K562 (cell line): ENCODE data around the gene AIFM1. TPM values are rescaled to one million over a fixed set of nuclear protein-coding genes. Genes with fewer than 3 reads are reported as not detected.
A peak's percentile ranks its signal among the peaks of the same experiment; 100 is the strongest.

ENCODE experiments used
- CXXC5 ChIP-seq: fragments of 250-450 bp; sonication (Bioruptor Pico); IDR thresholded peaks from 2 replicates; pipeline ENCODE4 v1.8.0; 2022; ENCODE audit warnings: inconsistent platforms, mild to moderate bottlenecking, moderate library complexity
- FOSL1 ChIP-seq: fragments of 200-800 bp; sonication (Bioruptor generic); conservative IDR thresholded peaks from 2 replicates; pipeline ENCODE4 v1.6.1; 2016; ENCODE audit warnings: missing genetic modification characterization, missing compliant biosample characterization
- GABPA ChIP-seq: fragments of 200-800 bp; sonication (Bioruptor generic); conservative IDR thresholded peaks from 2 replicates; pipeline ENCODE4 v1.6.1; 2016; ENCODE audit warnings: low read depth, missing genetic modification characterization, missing compliant biosample characterization
- HNRNPUL1 ChIP-seq: fragments of 200-400 bp; formaldehyde crosslinking; IDR thresholded peaks from 2 replicates; pipeline ENCODE4 v1.6.1; 2017; ENCODE audit warnings: low read length
- KDM5B ChIP-seq: fragments of 200-600 bp; sonication (generic); IDR thresholded peaks from 2 replicates; pipeline ENCODE4 v1.6.1; 2012; ENCODE audit warnings: low read depth, mild to moderate bottlenecking, moderate library complexity, low read length, control low read depth, inconsistent platforms; ENCODE audit not compliant: insufficient replicate concordance
- NFRKB ChIP-seq: fragments of 450-650 bp; IDR thresholded peaks from 2 replicates; pipeline ENCODE4 v1.6.1; 2016; ENCODE audit warnings: low read depth
- NRF1 ChIP-seq, 2 experiments: fragments of 450-650 bp; IDR thresholded peaks in 1 of 2; conservative IDR thresholded peaks in 1 of 2; 2 replicates each; pipeline ENCODE4 v1.6.1; 2014; ENCODE audit warnings: mild to moderate bottlenecking in 2 of 2
- SOX6 ChIP-seq: fragments of 450-650 bp; IDR thresholded peaks from 2 replicates; pipeline ENCODE4 v1.6.1; 2014; ENCODE audit warnings: mild to moderate bottlenecking
- TAF1 ChIP-seq: IDR thresholded peaks from 2 replicates; pipeline ENCODE4 v1.6.1; 2011; ENCODE audit warnings: mild to moderate bottlenecking, low read length, moderate library complexity; ENCODE audit not compliant: insufficient read depth, control insufficient read depth, severe bottlenecking; ENCODE audit errors: extremely low read depth
- TBL1XR1 ChIP-seq, 2 experiments: IDR thresholded peaks; 2 replicates each; pipeline ENCODE4 v1.6.1; 2012; ENCODE audit warnings: improper control_type of control experiment in 2 of 2, low read length in 2 of 2, mild to moderate bottlenecking in 1 of 2
- ZEB2 ChIP-seq: fragments of 450-650 bp; IDR thresholded peaks from 2 replicates; pipeline ENCODE4 v1.6.1; 2016
- ZNF140 ChIP-seq: fragments of 250-450 bp; sonication (Bioruptor Pico); IDR thresholded peaks from 2 replicates; pipeline ENCODE4 v1.8.0; 2021; ENCODE audit warnings: moderate library complexity, mild to moderate bottlenecking, inconsistent platforms
- ZNF146 ChIP-seq: IDR thresholded peaks from one replicate; pipeline ENCODE4 v1.6.1; 2018; ENCODE audit warnings: missing compliant biosample characterization; ENCODE audit not compliant: unreplicated experiment
- polyA plus RNA-seq, 8 experiments: library from polyadenylated mRNA; depleted of rRNA in 4 of 8; stranded (reverse) in 5 of 8; unstranded in 3 of 8; fragments of >200 nt; fragmentation: Nextera tagmentation in 2 of 8; fragmentation: Illumina TruSeq in 1 of 8; extraction: Ambion mirVana in 2 of 8; extraction: Trizol in 1 of 8; gene quantifications; 2 replicates each; pipeline versions ENCODE4 v1.2.1 to v1.2.3, GENCODE V29; 2011 to 2014; ENCODE audit warnings: inconsistent platforms in 1 of 8, missing spikeins in 1 of 8
- total RNA-seq, 7 experiments: library from RNA; depleted of rRNA in 6 of 7; stranded (reverse); fragments of >200 nt in 6 of 7; fragmentation: Illumina TruSeq in 2 of 7; extraction: Trizol in 2 of 7; gene quantifications; 2 replicates each; pipeline versions ENCODE4 v1.2.1 to v1.2.3, GENCODE V29; 2011 to 2021; ENCODE audit warnings: low replicate concordance in 1 of 7
- TF ChIP-seq, protein P1 (sequence below): fragments of 250-450 bp; sonication (Bioruptor Pico); IDR thresholded peaks from 2 replicates; pipeline ENCODE4 v1.8.0; 2021; ENCODE audit warnings: moderate library complexity, mild to moderate bottlenecking, inconsistent platforms
- TF ChIP-seq, protein P2 (sequence below): sonication (generic); formaldehyde crosslinking; IDR thresholded peaks from 2 replicates; pipeline ENCODE4 v1.8.0; 2022; ENCODE audit warnings: missing genetic modification reagents, mild to moderate bottlenecking, moderate library complexity, borderline replicate concordance
- TF ChIP-seq, protein P3 (sequence below), 3 experiments: fragments of 200-800 bp in 1 of 3; sonication (Bioruptor generic) in 1 of 3; sonication (generic) in 1 of 3; formaldehyde crosslinking in 1 of 3; IDR thresholded peaks; 2 replicates each; pipeline versions ENCODE4 v1.6.1 to v1.8.0; 2016 to 2022; ENCODE audit warnings: mild to moderate bottlenecking in 2 of 3, missing compliant biosample characterization in 2 of 3, missing genetic modification characterization in 2 of 3, missing genetic modification reagents in 1 of 3
- TF ChIP-seq, protein P4 (sequence below), 2 experiments: IDR thresholded peaks in 1 of 2; conservative IDR thresholded peaks in 1 of 2; 2 replicates each; pipeline ENCODE4 v1.6.1; 2016; ENCODE audit warnings: low read depth in 2 of 2, mild to moderate bottlenecking in 1 of 2, missing compliant biosample characterization in 1 of 2, missing genetic modification characterization in 1 of 2, moderate library complexity in 1 of 2

The AIFM1 gene
- total and polyA plus RNA-seq, 9 of the 15 experiments (the other 6 are each of a cell fraction or from before 2014, with no cell fraction given) = 51.0 to 117 (median 91.2) TPM

DNA sequence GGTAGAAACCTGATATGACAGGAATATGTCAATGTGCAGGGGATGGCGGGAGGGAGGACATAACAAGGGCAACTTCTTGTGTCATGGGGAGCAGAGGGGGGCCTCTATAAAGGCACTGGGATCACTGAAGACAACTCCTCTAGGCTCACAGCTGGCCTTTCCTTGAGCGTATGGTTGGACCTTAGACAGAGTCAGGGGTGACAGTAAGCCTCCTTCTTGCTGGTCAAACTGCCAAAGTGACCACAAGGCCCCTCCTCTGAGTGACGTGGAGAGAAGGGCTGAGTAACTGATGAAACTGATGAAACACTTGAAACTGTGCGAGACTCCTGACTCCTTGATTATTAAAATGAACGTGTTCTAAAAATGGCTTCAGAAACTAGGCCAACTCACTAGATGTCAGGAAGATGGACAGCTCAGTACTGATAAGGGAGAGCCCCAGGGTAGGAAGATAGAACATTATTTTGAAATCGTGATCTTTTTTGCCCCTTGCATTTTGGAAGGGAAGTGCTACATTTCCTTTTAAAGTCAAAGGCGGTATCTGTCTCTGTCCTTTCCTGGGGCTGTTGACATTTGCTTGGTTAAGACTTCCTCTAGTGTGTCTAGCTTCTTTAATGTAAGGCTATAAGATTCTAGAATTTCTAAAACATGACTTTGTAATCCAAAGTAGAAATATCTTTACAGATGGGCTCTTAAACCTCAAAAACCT lies 7.7 kb upstream of the AIFM1 start (continued):
- peak; percentile 53 for TF ChIP-seq CXXC5
- peak; percentile 70 for TF ChIP-seq SOX6
- TF ChIP-seq, protein P1, sequence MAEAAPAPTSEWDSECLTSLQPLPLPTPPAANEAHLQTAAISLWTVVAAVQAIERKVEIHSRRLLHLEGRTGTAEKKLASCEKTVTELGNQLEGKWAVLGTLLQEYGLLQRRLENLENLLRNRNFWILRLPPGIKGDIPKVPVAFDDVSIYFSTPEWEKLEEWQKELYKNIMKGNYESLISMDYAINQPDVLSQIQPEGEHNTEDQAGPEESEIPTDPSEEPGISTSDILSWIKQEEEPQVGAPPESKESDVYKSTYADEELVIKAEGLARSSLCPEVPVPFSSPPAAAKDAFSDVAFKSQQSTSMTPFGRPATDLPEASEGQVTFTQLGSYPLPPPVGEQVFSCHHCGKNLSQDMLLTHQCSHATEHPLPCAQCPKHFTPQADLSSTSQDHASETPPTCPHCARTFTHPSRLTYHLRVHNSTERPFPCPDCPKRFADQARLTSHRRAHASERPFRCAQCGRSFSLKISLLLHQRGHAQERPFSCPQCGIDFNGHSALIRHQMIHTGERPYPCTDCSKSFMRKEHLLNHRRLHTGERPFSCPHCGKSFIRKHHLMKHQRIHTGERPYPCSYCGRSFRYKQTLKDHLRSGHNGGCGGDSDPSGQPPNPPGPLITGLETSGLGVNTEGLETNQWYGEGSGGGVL (CRISPR knock-in tag) = no peak
- peak; percentile 69 for TF ChIP-seq FOSL1
- no peak for TF ChIP-seq ZNF146
- TF ChIP-seq GABPA (tag) = peak; percentile 41; the same call in 1 of the 2 replicates
- peak in 1 of 2 experiments; percentile 39; a peak in 1 of 4 replicates for TF ChIP-seq TBL1XR1 (IDR thresholded peaks at IDR 0.05; ENCODE audit: low read length in 2 of 2)
- peak; percentile 44 for TF ChIP-seq TAF1
- TF ChIP-seq ZEB2 = 0 out of 2 replicates have a peak, but pooled peaks have one; percentile 31
- TF ChIP-seq KDM5B = peak; percentile 59
- TF ChIP-seq, protein P2, sequence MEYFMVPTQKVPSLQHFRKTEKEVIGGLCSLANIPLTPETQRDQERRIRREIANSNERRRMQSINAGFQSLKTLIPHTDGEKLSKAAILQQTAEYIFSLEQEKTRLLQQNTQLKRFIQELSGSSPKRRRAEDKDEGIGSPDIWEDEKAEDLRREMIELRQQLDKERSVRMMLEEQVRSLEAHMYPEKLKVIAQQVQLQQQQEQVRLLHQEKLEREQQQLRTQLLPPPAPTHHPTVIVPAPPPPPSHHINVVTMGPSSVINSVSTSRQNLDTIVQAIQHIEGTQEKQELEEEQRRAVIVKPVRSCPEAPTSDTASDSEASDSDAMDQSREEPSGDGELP (CRISPR knock-in tag) = peak; percentile 91
- no peak for TF ChIP-seq HNRNPUL1
- TF ChIP-seq, protein P3, sequence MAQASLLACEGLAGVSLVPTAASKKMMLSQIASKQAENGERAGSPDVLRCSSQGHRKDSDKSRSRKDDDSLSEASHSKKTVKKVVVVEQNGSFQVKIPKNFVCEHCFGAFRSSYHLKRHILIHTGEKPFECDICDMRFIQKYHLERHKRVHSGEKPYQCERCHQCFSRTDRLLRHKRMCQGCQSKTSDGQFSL (CRISPR knock-in tag; IDR thresholded peaks at IDR 0.05) = no peak
- TF ChIP-seq, protein P3 (tag; IDR thresholded peaks at IDR 0.05) = no peak
- peak; percentile 86 for TF ChIP-seq NFRKB
- TF ChIP-seq, protein P4, sequence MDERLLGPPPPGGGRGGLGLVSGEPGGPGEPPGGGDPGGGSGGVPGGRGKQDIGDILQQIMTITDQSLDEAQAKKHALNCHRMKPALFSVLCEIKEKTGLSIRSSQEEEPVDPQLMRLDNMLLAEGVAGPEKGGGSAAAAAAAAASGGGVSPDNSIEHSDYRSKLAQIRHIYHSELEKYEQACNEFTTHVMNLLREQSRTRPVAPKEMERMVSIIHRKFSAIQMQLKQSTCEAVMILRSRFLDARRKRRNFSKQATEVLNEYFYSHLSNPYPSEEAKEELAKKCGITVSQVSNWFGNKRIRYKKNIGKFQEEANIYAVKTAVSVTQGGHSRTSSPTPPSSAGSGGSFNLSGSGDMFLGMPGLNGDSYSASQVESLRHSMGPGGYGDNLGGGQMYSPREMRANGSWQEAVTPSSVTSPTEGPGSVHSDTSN (CRISPR knock-in tag; IDR thresholded peaks at IDR 0.05; ENCODE audit: low read depth) = peak; percentile 66
- TF ChIP-seq, protein P4 (tag; conservative IDR thresholded peaks at IDR 0.05; ENCODE audit: low read depth) = peak; percentile 94
- no peak for TF ChIP-seq ZNF140 (CRISPR knock-in tag)
- TF ChIP-seq NRF1 (conservative IDR thresholded peaks at IDR 0.05 in 1 of 2, IDR thresholded peaks at IDR 0.05 in 1 of 2) = 0 out of 4 replicates have a peak, but pooled peaks have one; percentile 23 to 40
